ELF-1 (cell line): ENCODE data around the gene CELSR1.
A peak's percentile ranks its signal among the peaks of the same experiment; 100 is the strongest.

ENCODE experiments used
- DNase-seq: peaks from one replicate; pipeline ENCODE4 v3.0.0-alpha.2; 2016; ENCODE audit warnings: low read depth, low spot score

The CELSR1 gene, protein sequence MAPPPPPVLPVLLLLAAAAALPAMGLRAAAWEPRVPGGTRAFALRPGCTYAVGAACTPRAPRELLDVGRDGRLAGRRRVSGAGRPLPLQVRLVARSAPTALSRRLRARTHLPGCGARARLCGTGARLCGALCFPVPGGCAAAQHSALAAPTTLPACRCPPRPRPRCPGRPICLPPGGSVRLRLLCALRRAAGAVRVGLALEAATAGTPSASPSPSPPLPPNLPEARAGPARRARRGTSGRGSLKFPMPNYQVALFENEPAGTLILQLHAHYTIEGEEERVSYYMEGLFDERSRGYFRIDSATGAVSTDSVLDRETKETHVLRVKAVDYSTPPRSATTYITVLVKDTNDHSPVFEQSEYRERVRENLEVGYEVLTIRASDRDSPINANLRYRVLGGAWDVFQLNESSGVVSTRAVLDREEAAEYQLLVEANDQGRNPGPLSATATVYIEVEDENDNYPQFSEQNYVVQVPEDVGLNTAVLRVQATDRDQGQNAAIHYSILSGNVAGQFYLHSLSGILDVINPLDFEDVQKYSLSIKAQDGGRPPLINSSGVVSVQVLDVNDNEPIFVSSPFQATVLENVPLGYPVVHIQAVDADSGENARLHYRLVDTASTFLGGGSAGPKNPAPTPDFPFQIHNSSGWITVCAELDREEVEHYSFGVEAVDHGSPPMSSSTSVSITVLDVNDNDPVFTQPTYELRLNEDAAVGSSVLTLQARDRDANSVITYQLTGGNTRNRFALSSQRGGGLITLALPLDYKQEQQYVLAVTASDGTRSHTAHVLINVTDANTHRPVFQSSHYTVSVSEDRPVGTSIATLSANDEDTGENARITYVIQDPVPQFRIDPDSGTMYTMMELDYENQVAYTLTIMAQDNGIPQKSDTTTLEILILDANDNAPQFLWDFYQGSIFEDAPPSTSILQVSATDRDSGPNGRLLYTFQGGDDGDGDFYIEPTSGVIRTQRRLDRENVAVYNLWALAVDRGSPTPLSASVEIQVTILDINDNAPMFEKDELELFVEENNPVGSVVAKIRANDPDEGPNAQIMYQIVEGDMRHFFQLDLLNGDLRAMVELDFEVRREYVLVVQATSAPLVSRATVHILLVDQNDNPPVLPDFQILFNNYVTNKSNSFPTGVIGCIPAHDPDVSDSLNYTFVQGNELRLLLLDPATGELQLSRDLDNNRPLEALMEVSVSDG (N-terminal part only)

DNA sequence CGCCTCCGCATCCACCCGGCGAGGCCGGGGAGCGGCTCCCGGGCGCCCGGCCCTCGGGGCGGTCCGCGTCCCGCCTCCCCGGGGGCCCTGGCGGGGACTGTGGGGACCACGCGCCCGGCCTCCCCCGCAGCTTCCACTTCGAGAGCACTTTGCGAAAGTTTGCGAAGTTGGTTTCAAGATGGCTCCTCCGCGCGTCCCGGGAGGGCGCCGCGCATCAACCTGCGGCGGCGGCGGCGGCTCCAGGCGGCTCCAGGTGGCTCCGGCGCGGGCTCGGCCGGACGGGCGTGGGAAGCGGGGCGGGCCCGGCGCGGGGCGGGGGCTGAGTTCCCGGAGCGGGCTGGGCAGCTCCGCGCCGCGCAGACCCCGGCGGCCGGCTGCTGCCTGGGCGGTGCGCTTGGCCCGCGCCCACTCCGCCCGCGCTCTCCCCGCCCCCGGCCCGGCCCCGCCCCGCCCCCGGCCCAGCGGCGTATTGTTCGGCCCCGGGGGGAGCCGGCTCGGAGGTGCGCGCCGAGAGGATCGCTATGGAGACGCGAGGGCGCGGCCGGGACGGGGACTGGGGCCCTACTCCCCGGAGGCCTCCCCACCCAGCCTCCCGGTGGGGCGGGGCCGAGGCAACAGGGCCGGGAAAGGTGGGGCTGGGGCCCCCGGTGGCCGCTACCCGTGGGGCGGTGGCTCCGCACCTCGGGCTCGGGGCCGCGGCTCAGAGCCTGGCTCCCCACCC lies at the start of gene CELSR1:
Gene CELSR1, minus strand, starts transcription at position 396 of the 721 bp plus-strand sequence. CDS start 450 bp downstream, outside the sequence.
- no peak for DNase-seq

DNA sequence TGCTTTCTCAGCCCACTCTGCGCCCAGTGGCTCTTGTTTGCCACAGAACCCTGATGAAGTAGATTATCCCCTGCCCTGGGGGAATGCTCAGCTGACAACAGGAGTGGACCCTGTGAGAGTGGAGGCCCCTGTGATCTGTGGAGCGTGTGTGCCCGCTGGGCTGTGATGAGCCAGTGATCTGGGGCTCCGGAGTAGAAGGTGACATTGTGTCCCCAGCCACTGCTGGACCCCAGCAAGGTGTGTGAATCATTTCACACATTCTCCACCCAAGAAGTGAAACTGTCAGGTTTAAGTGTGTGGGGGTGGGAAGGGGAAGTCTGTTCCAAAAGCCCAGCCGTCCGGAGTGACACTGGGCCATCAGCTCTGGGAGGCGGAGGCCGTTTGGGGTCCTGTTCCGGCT lies 49.6 kb upstream of the CELSR1 start:
- no peak for DNase-seq

DNA sequence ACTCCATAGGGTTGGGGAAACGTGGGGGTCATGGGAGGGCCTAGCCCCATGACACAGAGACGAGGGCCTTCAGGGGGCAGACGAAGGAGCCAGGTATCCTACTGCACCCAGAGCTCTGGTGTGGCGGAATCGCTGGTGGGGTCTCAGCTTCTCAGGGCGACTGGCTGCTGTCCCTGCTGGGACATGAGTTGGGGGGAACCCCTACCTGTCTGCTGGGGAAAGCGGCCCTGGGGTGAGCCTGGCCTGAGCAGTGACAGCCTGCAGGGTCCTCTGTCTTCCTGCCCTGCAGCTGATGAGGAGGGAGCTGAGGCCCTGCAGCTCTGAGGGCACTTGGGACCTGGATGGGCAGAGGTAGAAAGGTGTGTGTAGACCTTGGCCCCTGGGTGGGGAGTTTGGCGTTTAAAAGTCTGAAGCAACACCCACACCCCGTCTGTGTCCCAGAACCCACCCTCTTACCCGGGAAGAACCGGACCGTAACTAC lies 49.2 kb upstream of the CELSR1 start:
- no peak for DNase-seq

DNA sequence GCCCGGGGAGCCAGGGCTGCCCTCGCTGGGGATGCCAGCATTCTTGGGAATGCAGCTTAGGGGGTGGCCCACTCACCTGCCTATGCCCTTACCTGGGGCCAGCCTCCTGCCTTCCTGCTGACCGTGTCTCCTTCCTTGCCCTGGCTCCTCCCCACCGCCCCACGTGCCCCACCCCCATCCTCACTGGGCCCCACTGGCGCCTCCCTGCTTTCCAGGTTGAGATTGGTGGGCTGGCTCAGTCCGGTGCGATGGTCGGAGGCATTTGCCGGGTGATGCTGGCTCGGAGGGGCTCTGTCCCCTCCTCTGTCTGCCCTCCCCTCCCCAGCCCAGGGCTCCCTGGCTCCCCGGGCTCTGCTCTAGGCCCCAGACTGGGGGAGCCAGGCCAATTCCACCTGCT lies 48.7 kb upstream of the CELSR1 start:
- DNase-seq, result no peak

DNA sequence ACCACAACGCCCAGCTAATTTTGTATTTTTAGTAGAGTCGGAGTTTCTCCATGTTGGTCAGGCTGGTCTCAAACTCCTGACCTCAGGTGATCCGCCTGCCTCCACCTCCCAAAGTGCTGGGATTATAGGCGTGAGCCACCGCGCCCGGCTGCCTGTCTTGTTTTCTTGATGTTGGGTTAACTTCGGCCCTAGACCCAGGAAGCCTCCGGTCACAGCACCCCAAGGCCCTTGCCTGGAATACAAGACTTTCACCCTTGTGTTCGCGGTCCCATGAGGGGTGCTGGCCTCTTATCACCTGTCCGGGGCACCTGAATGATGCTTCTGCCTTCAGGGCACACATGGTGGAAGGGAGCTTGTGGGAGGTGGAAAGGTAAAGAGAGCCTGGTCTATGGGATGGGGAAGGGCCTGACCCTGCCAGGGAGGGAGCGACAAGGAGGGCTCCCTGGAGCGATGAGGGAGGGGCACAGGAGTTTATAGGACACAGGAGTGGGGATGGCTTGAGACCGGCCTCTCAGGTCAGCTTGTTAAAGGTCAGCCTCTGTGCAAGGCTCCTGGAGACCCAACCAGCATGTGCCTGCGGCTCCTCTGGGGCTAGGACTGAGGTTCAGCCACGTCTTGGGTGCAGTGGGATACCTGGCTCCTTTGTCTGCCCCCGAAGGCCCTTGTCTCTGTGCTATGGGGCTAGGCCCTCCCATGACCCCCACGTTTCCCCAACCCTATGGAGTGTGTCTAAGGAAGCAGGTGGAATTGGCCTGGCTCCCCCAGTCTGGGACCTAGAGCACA lies 48.1 kb upstream of the CELSR1 start:
- DNase-seq, result no peak

DNA sequence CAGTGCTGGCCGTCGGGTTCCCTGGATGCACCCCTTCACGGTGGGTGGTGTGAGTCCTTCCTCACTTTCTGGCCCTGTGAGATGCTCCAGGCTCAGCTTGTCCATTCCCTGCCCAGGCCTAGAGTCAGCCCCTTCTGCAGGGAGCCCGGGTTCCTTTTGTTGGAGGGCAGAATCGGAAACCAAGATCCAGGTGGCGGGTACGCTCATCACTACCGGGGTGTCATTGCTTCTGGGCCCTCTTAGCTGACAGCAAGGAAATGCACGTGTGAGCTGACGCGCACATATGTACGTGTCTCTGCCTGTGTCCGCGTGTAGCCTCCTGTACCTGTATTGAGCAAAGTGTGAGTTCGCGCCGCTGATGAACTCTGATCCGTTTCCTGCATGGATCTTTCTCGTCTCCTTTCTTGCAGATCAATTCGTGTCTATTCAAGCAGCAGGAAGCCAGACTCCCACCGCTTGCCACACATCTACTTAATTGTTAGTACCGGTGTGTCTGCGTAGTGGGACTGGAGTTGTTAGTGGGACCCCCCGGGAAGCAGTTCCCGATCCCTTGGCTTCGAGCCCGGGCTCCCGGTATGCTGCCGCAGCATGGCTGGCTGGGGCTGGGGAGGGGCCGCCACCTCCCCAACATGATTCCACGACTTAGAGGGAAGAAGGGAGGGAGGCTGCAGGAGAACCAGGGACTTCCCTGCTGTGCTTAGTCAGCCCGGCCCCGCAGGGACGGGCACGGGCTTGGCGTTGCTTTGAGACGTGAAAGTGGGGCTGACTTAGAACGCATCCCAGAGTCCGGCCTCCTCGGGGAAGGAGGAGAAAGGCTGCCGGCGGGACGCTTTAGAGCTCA lies 46.9 kb upstream of the CELSR1 start:
- peak; percentile 47 for DNase-seq

DNA sequence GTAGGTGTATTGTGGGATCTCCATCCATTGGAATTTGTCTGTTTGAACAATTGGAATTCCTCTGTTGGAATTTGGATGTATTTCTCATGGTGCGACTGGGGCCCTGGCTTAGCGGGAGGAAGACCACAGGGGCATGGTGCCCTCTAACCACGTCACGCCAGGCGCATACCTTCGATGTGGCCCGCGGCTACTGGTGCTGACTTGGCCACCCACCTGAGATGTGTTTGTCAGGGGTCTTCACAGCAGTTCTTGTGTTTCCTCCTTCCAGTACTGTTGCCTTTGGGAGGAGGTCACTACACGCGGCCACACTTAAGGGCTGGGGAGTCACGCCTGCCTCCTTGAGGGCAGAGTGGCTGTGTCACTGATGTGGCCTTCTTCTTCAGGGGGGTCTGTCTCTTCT lies 46.2 kb upstream of the CELSR1 start:
- DNase-seq, result no peak

DNA sequence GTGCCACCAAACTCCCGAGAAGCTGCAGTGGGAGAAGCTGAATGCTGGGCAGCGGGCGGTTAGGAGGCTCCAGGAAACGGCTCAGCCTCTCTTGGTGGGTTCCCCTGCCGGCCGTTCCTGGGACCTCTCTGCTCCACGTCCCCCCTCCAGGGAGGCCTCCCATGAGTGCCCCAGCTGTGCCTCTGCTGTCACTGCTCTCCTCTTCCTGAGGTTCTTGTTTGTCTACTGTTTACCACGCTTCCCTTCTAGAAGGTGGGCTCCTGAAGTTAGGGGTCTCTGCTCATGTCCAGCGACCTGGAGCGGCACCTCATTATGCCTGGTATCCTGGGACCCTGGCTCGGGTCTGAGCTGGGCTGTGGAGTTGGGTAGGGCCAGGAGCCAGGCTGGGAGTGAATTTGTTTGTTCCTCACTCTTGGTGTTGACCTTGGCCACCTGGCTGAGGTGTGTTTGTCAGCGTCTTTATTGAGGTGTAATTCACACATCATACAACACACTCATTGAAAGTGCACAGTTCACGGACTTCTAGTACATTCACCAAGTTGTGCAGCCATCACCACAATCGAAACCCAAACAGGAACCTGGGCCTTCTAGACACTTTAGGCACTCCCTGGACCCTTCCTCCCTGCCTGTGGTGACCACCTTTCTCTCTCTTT lies 45.0 kb upstream of the CELSR1 start:
- DNase-seq, result no peak

DNA sequence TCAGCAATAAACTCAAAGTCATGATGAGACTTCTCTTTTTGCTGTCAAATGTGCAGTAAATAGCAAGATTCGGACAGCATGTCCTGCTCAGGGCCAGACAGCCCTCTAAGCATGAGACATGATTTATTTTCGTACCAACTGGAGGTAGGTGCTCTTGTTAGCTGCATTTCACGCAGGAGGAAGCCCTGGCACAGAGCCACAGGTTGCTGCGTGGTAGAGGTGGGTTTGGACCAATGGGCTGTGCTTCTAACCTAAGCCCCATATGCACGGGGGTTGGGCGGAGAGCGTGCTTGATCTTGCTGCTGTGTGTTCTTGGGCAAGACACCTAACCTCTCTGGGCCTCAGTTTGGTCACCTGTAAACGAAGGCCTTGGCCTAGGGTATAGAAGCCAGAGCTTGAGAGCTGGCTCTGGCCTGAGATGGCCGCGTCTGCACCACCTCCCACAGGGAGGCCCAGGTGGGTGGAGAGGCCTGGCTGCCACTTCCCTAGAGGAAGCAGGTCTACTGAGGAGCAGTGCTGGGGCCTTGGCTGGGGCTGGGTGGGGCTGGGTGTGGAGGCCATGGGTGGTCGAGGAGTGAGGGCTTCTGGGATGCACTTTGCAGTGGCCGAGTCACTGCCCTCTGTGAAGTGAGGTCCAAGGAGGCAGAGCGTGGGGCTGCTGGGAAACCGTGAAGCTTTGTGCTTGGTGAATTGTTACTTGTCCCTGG lies 44.3 kb upstream of the CELSR1 start:
- DNase-seq, result no peak

DNA sequence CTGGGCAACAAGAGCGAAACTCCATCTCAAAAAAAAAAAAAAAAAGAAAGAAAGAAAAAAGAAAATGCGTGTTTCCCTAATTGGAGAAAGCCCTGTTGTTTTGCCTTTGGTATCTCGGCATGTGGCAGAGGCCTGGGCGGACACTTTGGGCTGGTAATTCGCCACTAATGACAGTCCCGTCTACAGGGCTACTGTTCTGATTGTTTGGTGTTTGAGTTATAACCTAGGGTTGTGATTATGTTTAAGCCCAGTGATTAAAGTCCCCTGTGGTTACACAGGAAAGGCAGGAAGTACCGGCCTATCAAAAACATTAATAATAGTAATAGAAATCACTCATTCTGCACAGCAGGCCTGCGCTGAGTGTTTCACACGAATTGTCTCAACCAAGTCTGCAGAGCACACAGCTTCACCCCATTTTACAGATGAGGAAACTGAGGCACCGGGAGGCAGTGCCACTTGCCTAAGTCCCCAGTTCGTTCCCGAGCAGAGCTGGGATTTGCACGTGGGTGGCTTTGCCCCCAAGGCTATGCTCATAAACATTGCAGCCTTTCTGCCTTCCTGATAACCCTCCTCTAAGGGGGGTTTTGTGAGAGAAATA lies 43.6 kb upstream of the CELSR1 start:
- no peak for DNase-seq

DNA sequence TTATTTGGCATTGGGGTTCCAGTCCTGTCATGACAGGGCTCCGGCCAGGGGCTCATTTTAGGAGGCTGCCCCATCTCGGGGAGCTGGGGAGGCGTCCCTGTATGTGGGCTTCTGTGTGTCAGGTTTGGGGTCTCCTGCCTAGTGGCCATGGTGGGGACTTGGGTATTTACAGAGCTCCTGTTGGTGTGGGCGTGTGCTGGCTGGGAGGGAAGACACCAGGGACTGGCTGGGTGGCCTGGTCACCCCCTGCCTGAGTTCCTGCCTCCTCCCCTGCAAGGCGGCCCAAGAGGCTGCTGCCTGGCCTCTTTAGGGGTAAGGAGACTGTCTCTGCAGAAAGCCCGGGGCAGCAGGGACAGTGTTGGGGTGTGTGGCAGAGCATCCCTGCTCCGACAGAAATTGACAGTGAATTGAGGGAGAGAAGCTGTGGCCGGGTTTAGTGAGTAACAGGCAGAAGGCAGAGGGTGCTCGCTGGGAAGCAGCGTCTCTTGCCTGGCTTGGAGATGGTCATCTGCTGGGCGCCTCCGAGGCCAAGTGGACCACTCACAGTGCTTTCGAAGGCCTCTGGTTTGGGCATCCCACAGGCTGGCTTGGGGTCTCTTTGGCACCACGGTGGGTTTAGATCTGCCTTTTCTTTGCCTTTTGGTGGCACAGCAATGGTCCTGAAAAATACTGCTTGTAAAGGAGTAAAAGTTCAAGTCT lies 42.5 kb upstream of the CELSR1 start:
- DNase-seq, result no peak

DNA sequence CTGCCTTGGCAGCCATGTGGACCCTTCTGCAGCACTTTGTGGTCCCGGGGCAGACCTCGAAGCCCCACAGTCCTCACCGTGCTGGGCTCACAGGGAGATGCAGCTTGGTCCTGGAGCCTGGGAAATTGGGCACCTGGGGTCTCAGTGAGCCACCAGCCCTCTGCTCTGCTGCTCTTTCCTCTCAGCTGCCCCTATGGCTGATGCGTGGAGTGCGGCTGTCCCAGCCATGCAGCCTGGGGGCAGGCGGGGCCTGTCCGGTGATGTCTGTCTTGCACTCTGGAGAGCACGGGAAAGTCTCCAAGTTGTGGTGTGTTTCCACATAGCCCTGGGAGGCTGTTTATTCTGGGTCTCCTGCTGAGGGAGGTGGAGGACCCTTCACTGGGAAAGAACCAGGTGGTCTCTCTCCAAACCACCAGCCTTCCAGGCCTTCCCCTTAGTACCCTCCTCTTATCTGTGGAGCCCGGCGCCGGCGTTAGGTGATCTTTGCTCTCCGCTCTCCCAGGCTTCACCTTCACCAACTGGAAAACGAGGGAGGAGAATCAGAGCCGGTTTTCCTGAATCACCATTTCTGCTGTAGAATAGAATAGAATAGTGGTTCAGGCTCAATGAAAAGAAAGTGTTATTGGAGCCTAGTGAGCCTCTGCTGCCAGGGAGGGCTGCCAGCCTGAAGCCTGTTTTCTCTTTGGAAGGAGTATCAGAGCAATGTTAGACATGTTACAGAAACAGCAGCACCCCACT lies 41.6 kb upstream of the CELSR1 start:
- peak; percentile 76 for DNase-seq

DNA sequence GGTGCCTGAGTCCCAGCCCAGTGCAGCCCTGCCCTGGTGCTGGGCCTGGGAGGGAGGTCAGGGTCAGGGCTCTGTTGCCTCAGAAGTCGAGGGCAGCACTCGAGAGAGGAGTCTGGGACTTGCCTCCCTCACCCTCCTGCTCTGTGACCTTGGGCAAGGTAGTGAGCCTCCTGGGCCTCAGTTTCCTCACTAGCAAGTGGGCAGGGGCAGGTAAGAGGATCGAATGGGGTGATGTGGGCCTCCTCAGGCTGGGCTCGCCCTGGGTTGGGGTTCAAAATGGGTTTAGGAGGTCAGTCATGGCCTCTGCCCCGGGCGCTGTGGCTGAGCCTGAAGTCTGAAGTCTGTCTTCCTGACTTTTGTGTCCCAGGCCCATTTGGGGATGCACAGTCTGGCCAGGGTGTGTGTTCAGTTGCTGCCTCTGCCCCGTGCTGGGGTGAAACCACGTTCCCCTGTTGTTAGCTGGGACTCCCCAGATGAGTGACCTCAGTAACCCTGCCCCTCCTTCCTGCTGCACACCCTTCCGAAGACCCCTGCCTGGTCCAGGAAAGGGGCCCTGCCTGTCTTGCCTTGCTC lies 40.9 kb upstream of the CELSR1 start:
- DNase-seq, result no peak

DNA sequence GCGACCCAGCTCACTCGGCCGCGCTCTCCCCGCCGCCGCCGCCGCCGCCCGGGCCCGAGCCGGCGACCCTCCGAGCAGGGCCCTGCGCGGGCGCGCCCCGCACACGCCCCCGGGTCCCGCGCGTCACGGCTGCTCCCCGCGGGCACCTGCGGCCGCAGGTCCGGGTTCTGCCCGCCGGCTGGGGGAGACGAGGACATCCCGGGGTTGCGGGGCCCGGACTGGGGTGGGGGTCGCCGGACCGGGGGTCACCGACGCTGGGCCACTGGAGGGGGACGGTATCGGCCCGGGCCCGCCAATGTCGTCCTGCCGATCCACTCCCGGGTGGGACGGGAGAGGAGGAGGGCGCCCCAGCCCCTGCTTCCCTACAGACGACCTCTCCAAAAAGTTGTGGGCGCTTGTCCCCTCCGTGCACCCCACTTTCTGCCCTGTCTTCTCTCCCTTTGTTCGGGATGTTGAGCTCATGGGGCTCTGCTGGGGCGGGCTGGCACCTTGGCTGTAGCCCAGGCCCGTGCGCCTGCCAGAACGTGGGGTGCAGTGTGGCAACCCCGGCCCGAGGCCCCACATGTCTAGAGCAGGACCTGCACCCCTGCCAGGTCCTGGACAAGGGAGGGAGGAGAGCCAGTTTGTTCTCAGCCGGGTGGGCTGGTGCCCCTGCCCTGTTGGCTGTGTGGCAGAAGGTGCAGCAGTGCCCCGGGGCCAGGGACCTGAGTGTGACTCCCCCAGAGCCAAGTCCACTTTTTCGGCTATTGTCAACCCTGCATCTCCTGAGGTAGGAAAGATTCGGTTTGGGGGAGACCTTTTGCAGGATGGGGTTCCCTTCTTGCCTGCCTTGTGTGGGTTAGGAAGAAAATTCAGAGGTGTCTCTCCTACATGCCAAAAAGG lies 40.2 kb upstream of the CELSR1 start:
- DNase-seq, result no peak
